ENCODE results near the gene ACSF3. TPM values are rescaled to one million over a fixed set of nuclear protein-coding genes. Genes with fewer than 3 reads are reported as not detected.
A peak's percentile ranks its signal among the peaks of the same experiment; 100 is the strongest.

ACSF3 gene
- total RNA-seq (2014; rRNA removed; shearing (Covaris generic)), result 30.5 and 31.2 TPM in 2 replicates
- polyA plus RNA-seq (2015; cell fraction: cytosol; rRNA removed), result 24.1 and 25.5 TPM in 2 replicates
- 33.6 TPM in 2 replicates for polyA plus RNA-seq (2015; cell fraction: nucleus; rRNA removed)

GRCh38 chr16:89093602-89094251 is at the start of gene ACSF3:
TSS of gene ACSF3 (plus strand) at chr16:89093852. CDS start at chr16:89100682, 6,830 bp downstream.
- DNase-seq (ENCODE audit: low read depth), result peak; percentile 42

GRCh38 chr16:89044418-89045180 is 49.1 kb upstream of the ACSF3 start:
- DNase-seq (ENCODE audit: low read depth), result no peak

- DNase-seq (ENCODE audit: low read depth), result no peak
Observed at GRCh38 chr16:89045181-89045815, 48.4 kb upstream of the ACSF3 start.

- DNase-seq (ENCODE audit: low read depth), result no peak
Observed at GRCh38 chr16:89045881-89046280, 47.8 kb upstream of the ACSF3 start.

- DNase-seq (ENCODE audit: low read depth), result no peak
Observed at GRCh38 chr16:89046491-89046890, 47.2 kb upstream of the ACSF3 start.

- no peak for DNase-seq (ENCODE audit: low read depth)
Observed at GRCh38 chr16:89047331-89048089, 46.1 kb upstream of the ACSF3 start.

- DNase-seq (ENCODE audit: low read depth), result no peak
Observed at GRCh38 chr16:89048090-89048725, 45.4 kb upstream of the ACSF3 start.

- no peak for DNase-seq (ENCODE audit: low read depth)
Observed at GRCh38 chr16:89048871-89049422, 44.7 kb upstream of the ACSF3 start.

GRCh38 chr16:89049484-89050118 is 44.1 kb upstream of the ACSF3 start:
- no peak for DNase-seq (ENCODE audit: low read depth)

GRCh38 chr16:89050119-89050867 is 43.4 kb upstream of the ACSF3 start:
- DNase-seq (ENCODE audit: low read depth), result no peak

- no peak for DNase-seq (ENCODE audit: low read depth)
Observed at GRCh38 chr16:89050868-89051311, 42.8 kb upstream of the ACSF3 start.

GRCh38 chr16:89051521-89052166 is 42.0 kb upstream of the ACSF3 start:
- DNase-seq (ENCODE audit: low read depth), result no peak

- no peak for DNase-seq (ENCODE audit: low read depth)
Observed at GRCh38 chr16:89052191-89052889, 41.3 kb upstream of the ACSF3 start.

GRCh38 chr16:89052890-89053724 is 40.5 kb upstream of the ACSF3 start:
- peak; percentile 11 for DNase-seq (ENCODE audit: low read depth)

- no peak for DNase-seq (ENCODE audit: low read depth)
Observed at GRCh38 chr16:89053725-89054029, 40.0 kb upstream of the ACSF3 start.

GRCh38 chr16:89054261-89054661 is 39.4 kb upstream of the ACSF3 start:
- no peak for DNase-seq (ENCODE audit: low read depth)

- DNase-seq (ENCODE audit: low read depth), result no peak
Observed at GRCh38 chr16:89054714-89055113, 38.9 kb upstream of the ACSF3 start.

Measured in HT1080 (cell line).